CD1c-positive myeloid dendritic cell (primary cell): ENCODE data around the gene USPL1.

Experiments
- DNase-seq: peaks from one replicate; pipeline ENCODE4 v3.0.0-alpha.2; 2016; ENCODE audit errors: extremely low spot score

USPL1 gene

DNA sequence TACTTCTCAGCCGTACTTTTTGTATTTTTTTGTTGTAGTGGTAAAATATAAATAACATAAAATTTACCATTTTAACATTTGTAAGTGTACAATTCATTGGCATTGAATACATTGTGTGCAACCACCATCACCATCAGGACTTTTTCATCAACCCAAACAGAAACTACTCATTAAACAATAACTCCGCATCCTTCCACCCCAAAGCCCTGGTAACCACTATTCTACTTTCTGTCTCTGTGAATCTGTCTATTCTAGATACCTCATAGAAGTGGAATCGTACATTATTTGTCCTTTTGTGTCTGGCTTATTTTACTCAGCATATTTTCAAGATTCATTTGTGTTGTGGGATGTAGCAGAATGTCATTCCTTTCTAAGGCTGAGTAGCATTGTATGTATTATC is 38.5 kb downstream of the USPL1 start:
- no peak for DNase-seq

DNA sequence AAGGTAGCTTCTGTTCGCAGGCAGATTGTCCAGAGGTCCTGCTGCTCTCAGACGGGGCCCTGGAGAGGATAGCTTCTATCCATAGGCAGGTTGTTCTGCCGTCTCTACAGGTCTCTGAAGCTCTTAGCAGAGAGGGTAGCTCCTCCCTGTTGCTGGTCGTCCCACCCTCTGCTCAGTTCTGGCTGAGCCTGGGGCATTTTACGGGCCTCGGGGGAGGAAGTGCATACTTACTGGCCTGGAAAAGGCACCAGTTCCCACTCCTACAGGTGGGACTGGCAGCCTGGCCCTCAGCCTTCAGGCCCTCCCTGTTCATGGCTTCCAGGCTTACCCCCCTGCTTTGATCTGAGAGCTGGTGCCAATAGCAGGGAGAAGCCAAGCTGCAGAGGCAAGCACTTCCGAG is 42.3 kb downstream of the USPL1 start:
- DNase-seq, result no peak

GRCh38 chr13:30660796-30661195 is 43.1 kb downstream of the USPL1 start:
- DNase-seq, result no peak

- peak; percentile 48 for DNase-seq
Observed at GRCh38 chr13:30664689-30665275, 47.1 kb downstream of the USPL1 start.

DNA sequence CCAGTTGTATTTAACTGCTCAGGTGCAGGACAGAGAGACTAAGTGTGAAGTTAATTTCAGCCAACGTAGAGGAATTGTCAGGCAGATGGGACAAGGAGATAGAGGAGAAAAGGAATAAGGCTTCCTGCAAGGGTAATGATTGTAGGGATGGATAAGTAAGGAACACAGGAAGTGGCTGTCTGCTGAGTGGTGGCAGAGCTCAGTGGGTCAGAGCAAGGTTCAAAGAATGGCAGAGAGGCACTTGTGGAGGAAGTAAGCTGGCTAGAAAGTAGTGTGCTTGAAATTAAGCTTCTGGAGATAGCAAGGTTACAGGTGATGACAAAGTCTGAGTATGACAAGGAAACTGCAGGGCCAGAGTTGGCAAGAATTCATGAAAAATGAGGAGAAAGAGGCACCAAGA is 47.9 kb downstream of the USPL1 start:
- DNase-seq, result no peak

DNA sequence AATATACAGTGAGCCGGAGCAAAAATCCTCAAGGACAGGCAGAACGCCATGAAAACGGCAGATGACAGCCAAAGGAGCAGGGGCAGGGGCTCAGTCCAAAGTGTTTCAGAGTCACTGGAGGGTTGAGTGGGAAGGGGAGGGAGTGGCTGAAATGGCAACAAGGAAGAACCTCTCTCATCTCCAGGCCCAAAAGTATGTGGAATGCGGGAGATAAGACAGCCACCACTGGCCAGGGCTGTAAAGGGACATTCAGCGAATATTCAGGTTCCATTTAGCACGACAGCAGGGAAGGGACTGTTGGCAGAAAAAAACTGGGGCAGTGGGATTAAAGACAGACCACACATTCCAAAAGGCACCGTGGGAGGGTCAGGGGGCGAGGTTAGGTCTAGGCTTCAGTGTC is 48.4 kb downstream of the USPL1 start:
- DNase-seq, result no peak

- no peak for DNase-seq
Observed at GRCh38 chr13:30667014-30667413, 49.3 kb downstream of the USPL1 start.

GRCh38 chr13:30668312-30668711 is 50.6 kb downstream of the USPL1 start:
- DNase-seq, result no peak

DNA sequence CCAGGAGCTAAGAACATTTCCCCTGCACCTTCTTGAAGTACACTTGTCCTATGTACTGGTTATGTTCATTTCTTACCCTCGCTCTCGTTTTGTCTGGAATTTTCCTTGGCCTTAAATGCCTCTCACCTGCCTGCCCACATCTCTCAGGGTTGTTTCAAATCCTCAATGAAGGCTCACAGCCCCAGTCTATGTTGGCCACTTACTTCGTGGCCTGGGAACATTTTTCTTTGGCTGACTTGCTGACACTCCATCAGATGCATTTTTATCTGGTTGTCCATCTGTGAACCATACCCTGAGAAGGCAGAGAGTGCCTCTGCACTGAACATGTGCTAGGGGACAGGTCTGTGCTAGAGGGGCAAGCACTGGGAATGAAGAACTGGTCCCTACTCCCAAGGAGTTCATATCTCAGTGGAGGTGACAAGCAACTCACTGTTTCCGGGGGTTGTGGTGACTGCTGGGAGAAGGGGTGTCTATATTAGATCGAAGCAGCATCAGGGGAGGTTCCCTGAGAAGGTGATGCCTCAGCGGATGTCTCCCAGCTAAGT is 53.6 kb downstream of the USPL1 start:
- DNase-seq, result no peak

DNA sequence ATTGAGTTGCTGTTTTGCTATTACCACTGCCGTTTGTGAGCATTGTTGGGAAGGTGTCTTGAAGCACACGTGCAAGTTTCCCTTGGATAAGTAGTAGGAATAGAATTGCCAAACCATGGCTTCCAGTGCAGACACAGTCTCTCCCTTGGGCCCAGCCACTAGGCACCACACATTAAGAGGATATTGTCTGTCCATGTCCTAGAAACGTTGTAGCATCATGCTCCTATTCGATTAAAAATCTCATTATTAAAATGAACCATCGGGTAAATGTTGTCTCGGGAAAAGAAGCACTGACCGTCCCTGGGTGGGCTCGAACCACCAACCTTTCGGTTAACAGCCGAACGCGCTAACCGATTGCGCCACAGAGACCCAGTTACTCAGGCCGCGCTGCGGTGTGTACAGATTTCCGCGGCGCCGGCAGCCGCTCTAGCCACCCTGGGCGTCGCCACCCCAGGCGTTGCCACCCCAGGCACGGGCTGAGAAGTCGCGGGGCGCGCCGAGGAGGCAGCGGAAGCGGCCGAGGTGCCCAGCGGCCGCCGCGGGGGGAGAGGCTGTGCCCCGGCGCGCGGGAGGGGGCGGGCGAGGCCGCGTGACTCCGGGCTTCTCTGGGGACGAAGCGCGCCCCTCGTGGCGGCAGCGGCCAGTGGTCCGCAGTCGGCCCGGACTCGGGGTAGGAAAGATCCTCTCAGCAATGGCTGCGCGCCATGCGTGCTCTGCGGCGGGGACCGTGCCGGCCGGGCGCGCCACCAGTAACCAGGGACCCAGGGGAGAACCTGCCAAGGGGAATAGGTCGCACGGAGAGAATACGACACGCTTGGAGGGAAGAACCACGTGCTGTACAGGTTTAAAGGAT is 56.2 kb downstream of the USPL1 start:
- peak; percentile 95 for DNase-seq

DNA sequence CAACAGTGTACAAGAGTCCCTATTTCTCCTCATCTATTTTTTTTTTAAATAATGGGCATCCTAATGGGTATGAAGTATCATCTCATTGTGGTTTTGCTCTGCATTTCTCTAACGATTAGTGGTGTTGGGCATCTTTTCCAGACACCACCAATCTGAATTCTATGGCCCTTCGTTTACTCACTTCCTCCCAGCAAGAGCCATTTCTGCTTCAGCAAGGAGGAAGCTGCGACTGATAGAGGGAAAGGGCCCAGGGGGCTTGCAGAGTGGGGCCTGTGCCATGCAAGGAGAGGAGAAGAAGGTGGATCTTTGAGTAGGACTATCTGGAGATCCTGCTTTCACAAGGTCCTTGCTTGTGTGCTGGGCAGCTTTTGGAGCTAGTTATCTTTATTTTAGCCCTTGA is 58.0 kb downstream of the USPL1 start:
- DNase-seq, result peak; percentile 24

- DNase-seq, result no peak
Observed at GRCh38 chr13:30676672-30677071, 59.0 kb downstream of the USPL1 start.

DNA sequence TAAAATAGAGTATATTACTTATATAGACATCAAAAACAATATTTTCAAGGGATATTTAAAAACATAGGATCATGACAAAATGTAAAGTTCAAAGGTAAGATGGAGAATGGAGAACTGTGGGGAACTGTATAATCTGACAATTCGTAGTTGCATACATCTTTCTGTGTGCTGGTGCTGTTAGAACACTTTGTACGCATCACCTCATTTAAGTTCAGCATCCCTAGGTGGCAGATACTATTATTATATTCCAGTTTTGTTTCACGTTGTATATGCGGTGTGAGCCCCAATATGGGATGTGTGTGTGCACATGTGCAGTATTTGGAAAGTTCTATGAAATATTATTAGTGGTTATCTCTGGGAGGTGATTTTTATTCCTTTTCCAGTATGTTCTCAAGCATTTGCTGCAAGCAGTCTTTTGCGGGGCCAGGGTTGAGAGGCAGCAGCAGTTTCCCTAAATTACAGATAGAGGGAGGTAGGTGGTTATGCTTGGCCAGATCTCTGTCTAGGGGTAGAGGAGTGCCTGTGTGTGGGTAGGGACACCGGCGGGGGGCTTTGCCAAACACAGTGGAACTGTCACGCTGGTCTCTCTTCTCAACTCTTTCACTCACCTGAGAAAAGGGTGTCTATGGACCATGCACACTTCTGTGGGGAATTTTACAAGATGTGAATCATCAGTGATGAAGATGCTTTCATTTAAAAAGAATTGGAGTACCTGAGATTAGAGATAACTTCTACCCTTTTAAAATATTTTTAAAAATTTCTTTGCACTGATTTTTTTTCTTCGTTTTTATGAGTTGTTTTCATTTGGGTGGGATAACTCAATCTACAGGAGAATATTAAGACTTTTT is 62.0 kb downstream of the USPL1 start:
- DNase-seq, result peak; percentile 35

DNA sequence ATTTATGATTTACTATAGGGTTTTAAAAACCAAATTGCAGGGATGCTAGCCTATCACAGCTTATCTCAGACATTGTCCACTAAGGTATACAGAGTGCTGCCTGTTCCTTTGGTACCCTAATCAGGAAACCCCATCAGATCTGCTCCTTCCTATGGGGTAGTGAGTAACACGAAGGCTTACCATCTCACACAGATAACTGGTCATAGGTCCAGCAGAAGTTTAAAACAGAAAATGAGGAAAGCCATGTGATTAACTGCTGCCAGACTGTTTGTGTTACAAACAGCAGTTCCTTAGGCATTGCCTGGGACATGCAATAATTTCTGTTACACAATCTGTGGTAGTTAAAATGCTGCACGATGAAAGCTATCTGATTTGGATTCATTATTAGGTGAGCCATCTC is 64.1 kb downstream of the USPL1 start:
- peak; percentile 48 for DNase-seq

GRCh38 chr13:30685320-30685859 is 67.7 kb downstream of the USPL1 start:
- no peak for DNase-seq

DNA sequence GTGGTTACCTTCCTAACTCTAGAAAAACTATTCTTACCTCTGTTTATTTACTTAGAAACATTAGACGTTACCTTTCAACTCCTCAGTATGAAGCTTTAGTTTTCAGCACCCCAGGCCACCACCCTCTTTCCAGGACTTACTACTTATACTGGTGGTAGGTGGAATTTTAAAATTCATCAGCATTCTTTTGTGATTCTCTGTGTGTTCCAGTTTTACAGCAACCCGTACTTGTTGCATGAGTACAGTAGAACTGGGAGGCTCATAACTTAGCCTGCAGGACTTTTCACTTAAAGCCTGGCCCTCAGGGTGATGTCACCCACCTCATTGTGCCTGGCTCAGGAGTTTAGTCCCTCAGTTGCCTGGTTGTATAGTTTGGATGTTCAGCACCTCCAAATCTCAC is 68.3 kb downstream of the USPL1 start:
- DNase-seq, result no peak

- peak; percentile 56 for DNase-seq
Observed at GRCh38 chr13:30687601-30688000, 69.9 kb downstream of the USPL1 start.

DNA sequence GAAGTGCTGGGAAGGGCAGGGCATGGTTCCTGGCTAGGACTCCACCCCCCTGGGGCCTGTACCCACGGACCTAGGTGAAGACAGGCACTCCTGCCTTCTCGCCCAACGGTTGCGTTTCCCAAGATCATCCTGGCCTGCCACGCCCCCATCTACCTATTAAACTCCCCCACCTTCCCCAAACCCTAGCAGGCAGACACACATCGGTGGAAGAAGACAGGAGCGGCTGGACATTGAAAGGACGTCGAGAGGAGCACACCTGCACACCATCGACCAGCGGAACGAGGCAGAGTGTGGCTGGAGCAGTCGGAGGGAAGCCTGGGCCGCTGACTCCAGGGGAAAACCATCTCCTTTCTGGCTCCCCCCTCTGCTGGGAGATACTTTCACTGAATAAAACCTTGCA is 72.0 kb downstream of the USPL1 start:
- DNase-seq, result no peak

DNA sequence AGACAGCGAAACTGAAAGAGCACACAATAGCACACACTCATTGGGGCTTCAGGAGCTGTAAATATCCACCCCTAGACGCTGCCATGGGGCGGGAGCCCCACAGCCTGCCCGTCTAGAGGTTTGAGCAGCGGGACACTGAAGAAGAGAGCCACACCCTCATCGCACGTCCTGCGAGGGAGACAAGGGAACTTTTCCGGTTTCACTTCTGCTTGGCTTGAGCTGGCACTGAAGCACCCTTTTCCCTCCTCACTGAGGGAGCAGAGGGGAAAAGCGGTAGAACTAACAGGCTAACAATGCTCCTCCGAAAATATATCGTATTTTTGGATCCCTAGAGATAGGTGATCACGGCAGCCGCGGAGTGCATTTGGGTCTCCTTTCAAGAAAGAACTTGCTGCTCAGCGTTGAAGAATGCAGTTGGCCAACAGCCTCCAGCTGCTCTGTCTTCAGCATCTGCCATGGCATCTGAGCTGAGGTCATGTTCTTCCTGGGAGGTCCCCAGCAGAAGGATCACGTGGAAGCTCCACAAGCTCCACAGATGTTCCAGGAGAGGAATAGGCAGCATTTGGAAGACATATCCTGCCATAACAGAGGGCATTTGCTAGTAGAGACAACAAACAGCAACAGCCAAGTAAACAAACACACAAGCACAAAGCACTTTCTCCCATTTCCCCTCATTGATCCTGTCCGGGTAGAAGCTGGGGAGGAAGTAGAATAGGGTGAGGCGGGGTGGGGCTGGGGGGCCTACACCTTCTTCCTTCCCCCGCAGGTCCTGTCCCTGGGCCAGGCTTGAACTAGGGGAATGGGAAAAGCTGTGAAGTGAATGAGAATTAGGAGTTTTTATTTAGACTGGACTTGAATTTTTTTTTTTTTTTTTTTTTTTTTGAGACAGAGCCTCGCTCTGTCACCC is 72.8 kb downstream of the USPL1 start:
- DNase-seq, result peak; percentile 82

- no peak for DNase-seq
Observed at GRCh38 chr13:30692113-30692512, 74.4 kb downstream of the USPL1 start.
